Measurements from ENCODE around the gene PRRX2.

DNA sequence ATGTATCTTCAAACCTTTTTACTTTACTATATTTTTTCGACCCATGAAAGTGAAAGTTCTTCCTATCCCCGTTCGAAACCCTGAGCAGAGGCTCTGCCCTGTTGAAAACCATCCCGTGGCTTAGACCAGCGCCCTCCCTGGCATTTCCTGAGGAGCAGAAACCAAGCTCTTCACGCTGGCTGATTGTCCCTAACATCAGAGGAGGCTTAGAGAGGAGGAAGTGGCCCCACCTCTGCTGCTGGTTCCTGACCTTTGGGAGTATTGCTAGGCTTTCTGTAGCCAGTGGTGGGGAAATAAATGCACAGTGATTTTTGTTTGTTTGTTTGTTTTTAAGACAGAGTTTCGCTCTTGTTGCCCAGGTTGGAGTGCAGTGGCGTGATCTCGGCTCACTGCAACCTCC lies 91.6 kb downstream of the PRRX2 start:
- TF ChIP-seq, protein P1, sequence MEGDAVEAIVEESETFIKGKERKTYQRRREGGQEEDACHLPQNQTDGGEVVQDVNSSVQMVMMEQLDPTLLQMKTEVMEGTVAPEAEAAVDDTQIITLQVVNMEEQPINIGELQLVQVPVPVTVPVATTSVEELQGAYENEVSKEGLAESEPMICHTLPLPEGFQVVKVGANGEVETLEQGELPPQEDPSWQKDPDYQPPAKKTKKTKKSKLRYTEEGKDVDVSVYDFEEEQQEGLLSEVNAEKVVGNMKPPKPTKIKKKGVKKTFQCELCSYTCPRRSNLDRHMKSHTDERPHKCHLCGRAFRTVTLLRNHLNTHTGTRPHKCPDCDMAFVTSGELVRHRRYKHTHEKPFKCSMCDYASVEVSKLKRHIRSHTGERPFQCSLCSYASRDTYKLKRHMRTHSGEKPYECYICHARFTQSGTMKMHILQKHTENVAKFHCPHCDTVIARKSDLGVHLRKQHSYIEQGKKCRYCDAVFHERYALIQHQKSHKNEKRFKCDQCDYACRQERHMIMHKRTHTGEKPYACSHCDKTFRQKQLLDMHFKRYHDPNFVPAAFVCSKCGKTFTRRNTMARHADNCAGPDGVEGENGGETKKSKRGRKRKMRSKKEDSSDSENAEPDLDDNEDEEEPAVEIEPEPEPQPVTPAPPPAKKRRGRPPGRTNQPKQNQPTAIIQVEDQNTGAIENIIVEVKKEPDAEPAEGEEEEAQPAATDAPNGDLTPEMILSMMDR (IDR thresholded peaks at IDR 0.05; ENCODE audit: low read length): no peak
- TF ChIP-seq EZH2 (IDR thresholded peaks at IDR 0.05; ENCODE audit: borderline replicate concordance, low read length): no peak

Data from OCI-LY1 (cell line).